ENCODE measurements around the gene ADAM15.

The ADAM15 gene

GRCh38 chr1:155012776-155013602 is 38.1 kb upstream of the ADAM15 start:
- no peak for FAIRE-seq

GRCh38 chr1:155013632-155014031 is 37.5 kb upstream of the ADAM15 start:
- FAIRE-seq, result no peak

GRCh38 chr1:155014709-155015508 is 36.2 kb upstream of the ADAM15 start:
- FAIRE-seq, result no peak

- no peak for FAIRE-seq
Measured at GRCh38 chr1:155015527-155016230, 35.4 kb upstream of the ADAM15 start.

GRCh38 chr1:155016231-155016831 is 34.8 kb upstream of the ADAM15 start:
- no peak for FAIRE-seq

- no peak for FAIRE-seq
Measured at GRCh38 chr1:155017041-155017945, 33.8 kb upstream of the ADAM15 start.

- no peak for FAIRE-seq
Measured at GRCh38 chr1:155017946-155018316, 33.2 kb upstream of the ADAM15 start.

GRCh38 chr1:155018617-155019348 is 32.3 kb upstream of the ADAM15 start:
- no peak for FAIRE-seq

GRCh38 chr1:155019377-155020245 is 31.5 kb upstream of the ADAM15 start:
- no peak for FAIRE-seq

GRCh38 chr1:155022136-155022926 is 28.8 kb upstream of the ADAM15 start:
- no peak for FAIRE-seq

- no peak for FAIRE-seq
Measured at GRCh38 chr1:155022927-155023236, 28.2 kb upstream of the ADAM15 start.

GRCh38 chr1:155023627-155024026 is 27.5 kb upstream of the ADAM15 start:
- no peak for FAIRE-seq

- no peak for FAIRE-seq
Measured at GRCh38 chr1:155024315-155024714, 26.8 kb upstream of the ADAM15 start.

- no peak for FAIRE-seq
Measured at GRCh38 chr1:155026154-155026553, 25.0 kb upstream of the ADAM15 start.

- no peak for FAIRE-seq
Measured at GRCh38 chr1:155026588-155026987, 24.5 kb upstream of the ADAM15 start.

GRCh38 chr1:155029513-155030242 is 21.4 kb upstream of the ADAM15 start:
- no peak for FAIRE-seq

- FAIRE-seq, result no peak
Measured at GRCh38 chr1:155030243-155030795, 20.8 kb upstream of the ADAM15 start.

- FAIRE-seq, result no peak
Measured at GRCh38 chr1:155030899-155031298, 20.2 kb upstream of the ADAM15 start.

- no peak for FAIRE-seq
Measured at GRCh38 chr1:155032886-155033285, 18.2 kb upstream of the ADAM15 start.
